Islet of Langerhans (tissue), 1 donor: Measurements from ENCODE around the gene CFAP57.

Source experiments
- FAIRE-seq: peaks from one replicate; lab custom pipeline; 2011; peaks lifted over from hg19 to GRCh38; lab: Jason Lieb, UNC

Gene CFAP57

DNA sequence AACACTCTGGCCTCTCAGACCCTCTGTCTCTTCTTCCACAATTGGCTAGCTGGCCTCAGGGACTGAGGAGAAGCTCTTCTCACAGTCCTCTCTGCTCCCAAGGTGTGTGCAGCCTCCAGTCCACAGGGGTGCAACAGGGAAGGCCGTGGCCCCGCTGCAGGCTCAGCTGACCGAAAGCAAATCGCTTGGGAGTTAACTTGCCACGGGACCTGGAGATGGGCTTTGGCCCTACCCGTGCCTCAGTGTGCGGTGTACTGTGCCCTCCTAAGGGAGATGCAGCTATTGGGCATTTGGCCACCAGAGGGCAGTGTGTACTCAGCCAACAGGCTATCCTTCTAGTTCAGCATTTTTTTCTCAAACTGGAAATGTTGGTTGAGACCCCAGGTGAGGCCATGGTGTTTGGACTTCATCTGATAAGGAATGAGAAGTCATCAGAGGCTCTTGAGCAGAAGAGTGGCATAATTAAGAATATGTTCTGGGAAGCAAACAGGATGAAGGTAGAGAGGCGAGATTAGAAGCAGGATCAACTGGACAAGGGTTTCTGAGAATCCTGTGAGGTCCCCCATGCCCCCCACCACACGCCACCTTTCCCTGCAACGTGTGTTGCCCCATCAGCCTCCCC, 55.1 kb downstream of the CFAP57 start:
- FAIRE-seq, result peak; percentile 30

GRCh38 chr1:43229826-43230780, 58.0 kb downstream of the CFAP57 start:
- no peak for FAIRE-seq

DNA sequence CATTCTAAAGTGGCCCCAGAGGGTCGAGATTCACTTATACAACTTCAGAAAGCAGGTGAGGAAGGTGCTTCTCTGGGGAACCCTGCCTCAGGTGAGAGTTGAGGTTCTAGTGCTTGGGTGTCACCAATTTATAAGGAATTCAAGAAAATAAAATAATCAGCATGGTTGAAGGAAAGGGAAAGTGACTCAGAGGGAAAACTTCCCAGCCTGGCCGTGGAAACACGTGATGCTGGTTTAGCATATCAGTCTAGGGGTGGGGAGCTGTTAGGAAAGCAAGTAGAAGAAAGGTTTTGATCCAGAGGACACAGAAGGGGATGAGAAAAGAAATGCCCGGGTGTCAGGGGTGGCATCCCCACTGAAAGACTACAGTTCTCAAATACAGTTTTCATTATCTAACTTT, 59.9 kb downstream of the CFAP57 start:
- FAIRE-seq, result no peak

DNA sequence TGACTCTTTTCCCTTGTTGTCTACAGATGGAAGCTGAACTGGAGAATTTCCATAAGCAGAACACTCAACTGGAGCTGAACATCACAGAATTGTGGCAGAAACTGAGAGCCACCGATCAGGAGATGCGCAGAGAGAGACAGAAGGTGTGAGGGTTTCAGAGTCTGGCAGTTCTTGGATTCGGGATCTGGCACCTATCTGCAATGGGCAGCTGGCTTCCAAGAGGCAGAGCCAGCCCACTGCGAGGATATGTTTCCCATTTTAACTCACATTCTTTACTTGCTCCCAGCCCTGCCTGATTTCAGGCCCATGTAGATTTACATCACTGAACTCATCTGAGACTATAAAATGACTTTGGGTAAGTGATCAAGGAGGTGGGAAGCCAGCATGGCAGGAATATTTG, 60.4 kb downstream of the CFAP57 start:
- no peak for FAIRE-seq

DNA sequence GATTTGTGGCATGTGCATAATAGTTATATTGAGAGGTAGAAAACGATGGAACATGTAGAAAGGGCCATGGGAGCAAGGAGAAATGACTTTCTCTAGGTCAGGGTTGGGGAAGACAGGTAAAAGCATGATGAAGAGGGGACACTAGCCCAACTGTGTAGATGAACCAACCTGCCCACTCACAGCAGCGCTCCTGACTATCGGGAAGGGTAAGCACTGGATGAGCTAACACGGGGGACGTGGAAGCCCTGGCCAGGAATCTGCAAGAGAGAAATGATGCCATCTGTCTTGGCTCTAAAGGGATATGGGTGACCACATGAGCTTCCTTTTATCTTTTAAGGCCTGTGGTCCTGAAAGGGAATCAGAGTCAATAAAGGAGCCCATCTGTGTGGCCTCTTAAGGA, 61.5 kb downstream of the CFAP57 start:
- no peak for FAIRE-seq

DNA sequence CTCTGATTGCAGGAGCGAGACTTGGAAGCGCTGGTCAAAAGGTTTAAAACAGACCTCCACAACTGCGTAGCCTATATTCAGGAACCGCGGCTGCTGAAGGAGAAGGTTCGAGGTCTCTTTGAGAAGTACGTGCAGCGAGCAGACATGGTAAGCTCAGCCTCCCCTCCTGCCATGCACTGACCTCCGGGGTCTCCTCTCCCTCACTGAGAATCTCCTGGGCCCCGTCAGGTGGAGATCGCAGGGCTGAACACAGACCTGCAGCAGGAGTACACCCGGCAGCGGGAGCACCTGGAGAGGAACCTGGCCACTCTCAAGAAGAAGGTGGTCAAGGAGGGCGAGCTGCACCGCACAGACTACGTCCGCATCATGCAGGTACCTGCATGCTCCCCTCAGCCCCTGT, 62.1 kb downstream of the CFAP57 start:
- FAIRE-seq, result no peak

- FAIRE-seq, result no peak
Observed at GRCh38 chr1:43235040-43235439, 62.9 kb downstream of the CFAP57 start.

DNA sequence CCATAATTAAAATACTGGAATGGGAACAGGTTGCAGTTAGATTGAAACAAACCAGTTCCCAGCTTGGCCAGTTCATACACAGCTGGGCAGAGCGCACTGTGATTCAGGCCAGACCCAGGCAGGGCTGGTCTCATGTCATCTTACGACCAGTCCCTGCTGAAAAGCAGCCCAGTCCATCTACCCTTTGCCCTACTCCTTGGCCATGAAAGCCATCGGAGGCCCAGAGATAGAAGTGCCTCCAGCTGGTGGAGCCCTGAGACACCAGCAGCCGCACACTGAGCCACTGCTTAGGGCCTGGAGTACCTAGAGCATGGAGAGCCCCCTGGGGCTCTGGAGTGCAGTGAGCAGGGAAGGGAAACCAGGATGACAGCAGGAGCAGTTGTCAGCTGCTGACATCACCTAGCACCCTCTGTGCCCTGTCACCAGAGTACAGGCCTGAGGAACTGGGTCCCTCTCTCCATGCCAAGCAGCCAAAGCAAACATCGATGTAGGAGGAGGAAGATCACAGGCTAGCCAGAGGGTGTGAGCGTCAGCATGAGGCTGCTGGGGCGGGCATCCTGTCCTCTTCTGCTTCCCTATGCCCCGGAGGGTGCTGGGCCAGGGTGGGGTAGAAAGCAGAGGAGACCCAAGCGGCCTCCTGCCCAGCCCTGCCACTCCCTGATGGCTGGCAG, 63.5 kb downstream of the CFAP57 start:
- FAIRE-seq, result no peak

DNA sequence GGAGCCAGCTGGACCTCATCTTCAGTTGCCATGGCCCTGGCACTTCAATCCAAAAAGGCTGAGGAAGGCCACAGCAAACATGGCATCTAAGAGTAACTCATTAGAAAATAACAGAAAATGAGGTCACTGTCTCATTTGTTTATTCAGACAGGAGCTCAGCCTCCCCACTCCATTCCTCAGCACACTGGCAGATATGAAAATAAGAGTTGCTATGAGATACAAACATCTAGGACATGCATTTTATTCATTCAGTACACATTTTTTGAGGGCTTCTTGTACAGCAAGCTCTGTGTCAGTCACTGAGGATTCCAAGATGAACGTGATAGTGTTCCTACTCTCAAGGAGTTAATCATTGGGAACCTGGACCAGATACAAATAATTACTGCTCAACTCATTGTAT, 65.0 kb downstream of the CFAP57 start:
- FAIRE-seq, result no peak

- FAIRE-seq, result no peak
Observed at GRCh38 chr1:43238085-43238484, 66.0 kb downstream of the CFAP57 start.

- FAIRE-seq, result no peak
Observed at GRCh38 chr1:43238991-43239469, 66.9 kb downstream of the CFAP57 start.

DNA sequence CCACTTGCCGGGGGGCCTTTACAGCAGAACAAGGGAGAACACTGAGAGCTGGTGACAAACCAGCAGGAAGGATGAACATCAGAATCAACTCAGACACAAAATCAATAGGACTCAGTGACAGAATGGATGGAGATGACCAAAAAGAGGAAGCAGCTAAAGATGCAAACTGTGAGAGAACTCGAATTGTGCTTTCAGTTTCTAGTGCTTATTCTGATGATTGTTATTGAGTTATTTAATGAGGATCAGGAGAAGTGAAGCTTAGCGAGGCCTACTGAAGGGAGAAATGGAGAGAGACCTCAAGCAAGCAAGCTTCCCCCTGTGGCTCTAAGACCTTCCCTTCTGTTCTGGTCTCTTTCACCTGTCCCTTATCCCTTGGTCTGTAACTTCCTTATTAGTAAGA, 67.4 kb downstream of the CFAP57 start:
- FAIRE-seq, result no peak

DNA sequence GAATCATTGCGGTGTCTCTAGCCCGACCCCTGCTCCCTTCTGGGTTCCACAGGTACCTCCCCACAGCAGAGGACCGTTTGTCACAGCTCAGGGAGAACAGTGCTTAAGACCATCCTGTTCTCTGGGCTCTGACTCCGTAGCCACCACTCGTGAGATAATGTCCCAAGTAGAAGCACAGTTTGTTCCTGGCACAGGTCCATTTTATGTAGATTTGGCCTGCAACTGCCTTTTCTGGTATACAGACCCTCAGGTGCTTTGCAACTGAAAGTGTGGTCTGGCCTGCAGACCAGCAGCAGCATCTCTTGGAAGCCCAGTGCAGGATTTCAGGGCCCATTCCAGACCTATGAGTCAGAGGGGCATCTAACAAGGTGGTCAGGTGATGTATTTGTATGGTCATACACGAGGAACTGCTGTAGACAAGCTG, 69.3 kb downstream of the CFAP57 start:
- FAIRE-seq, result no peak

GRCh38 chr1:43243299-43243698, 71.2 kb downstream of the CFAP57 start:
- no peak for FAIRE-seq

DNA sequence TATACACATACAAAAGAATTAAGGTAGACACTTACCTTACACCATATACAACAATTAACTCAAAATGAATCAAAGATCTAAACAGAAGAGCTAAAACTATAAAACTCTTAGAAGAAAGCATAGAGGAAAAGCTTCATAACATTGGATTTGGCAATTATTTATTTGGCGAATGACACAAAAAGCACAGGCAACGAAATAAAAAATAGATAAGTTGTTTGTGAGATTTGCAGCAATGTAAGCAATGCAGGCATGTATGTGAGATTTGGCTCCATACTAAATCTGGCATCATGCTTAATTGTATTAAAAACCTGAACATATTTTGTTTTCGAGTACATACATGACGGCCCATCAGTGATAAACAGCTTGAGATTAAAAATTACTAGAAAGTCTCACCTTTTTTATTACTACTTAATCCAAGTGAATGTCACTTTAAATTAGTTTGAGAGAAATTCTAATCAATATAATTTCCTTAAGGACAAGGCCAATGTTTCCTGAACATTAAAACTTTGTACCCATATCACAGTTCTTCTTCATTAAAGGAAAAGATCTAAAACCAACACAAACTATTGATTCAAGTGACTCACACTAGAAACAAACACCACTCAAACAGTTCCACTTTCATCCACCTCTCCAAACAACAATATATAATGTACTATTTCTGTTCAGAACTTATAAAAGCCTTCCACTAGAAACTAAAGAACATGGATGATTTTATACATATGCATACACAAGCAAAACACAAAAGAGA, 74.5 kb downstream of the CFAP57 start:
- FAIRE-seq, result no peak

DNA sequence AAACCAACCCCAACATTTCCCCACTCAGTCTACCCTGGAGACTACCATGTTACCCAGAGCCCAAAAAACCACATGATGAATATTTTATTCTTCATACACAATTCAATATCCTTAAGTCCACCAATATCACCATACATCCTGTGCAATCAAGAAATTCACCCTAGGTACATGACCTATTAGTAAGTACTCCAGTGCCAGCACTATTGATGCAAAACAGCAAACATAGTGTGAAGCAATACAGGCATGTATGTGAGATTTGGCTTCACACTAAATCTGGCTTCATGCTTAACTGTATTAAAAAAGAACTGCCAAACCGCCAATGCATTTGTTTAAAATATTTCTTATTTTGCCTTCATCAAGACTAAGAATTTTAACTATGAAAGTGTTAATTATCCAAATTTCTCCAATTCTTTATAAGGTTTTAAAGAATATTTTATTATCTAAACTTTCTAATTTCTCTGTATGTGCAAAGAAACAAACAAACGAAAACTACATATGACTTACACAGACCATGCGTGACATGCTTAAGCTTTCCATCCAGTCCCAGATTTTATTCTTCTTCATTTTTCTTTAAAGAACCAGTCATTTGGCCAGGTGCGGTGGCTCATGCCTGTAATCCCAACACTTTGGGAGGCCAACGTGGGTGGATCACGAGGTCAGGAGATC, 75.3 kb downstream of the CFAP57 start:
- no peak for FAIRE-seq

GRCh38 chr1:43250351-43250761, 78.2 kb downstream of the CFAP57 start:
- FAIRE-seq, result no peak

GRCh38 chr1:43251024-43251423, 78.9 kb downstream of the CFAP57 start:
- no peak for FAIRE-seq

GRCh38 chr1:43252225-43252624, 80.1 kb downstream of the CFAP57 start:
- FAIRE-seq, result no peak

- no peak for FAIRE-seq
Observed at GRCh38 chr1:43253173-43253572, 81.0 kb downstream of the CFAP57 start.

GRCh38 chr1:43253876-43254275, 81.7 kb downstream of the CFAP57 start:
- FAIRE-seq, result no peak
